KMS-11 (cell line): ENCODE results near the gene MGME1.

Experiments
- H2AFZ ChIP-seq: fragments of 200-600 bp; sonication (generic); 2 replicates; pipeline ENCODE4 v1.6.1; 2016; ENCODE audit warnings: antibody characterized with exemption, mixed run types, low read depth
- H3K27ac ChIP-seq: fragments of 200-600 bp; sonication (generic); 2 replicates; pipeline ENCODE4 v1.6.1; 2016; ENCODE audit warnings: mild to moderate bottlenecking, mixed run types
- H3K27me3 ChIP-seq: fragments of 200-600 bp; sonication (generic); 2 replicates; pipeline ENCODE4 v1.6.1; 2017; ENCODE audit warnings: mild to moderate bottlenecking, low read depth, mixed run types, moderate library complexity; ENCODE audit not compliant: insufficient read depth
- H3K36me3 ChIP-seq: fragments of 200-600 bp; sonication (generic); 2 replicates; pipeline ENCODE4 v1.6.1; 2017; ENCODE audit warnings: mild to moderate bottlenecking, mixed run types; ENCODE audit not compliant: insufficient read depth
- H3K4me1 ChIP-seq: fragments of 200-600 bp; sonication (generic); 2 replicates; pipeline ENCODE4 v1.6.1; 2016; ENCODE audit warnings: mild to moderate bottlenecking, low read depth, mixed run types; ENCODE audit not compliant: poor library complexity, severe bottlenecking
- H3K4me2 ChIP-seq: fragments of 200-600 bp; sonication (generic); 2 replicates; pipeline ENCODE4 v1.7.0; 2016; ENCODE audit warnings: mild to moderate bottlenecking, mixed run types
- H3K4me3 ChIP-seq: fragments of 200-600 bp; sonication (generic); IDR thresholded peaks from 2 replicates; pipeline ENCODE4 v1.6.1; 2017; ENCODE audit warnings: low read depth, low read length, mixed read lengths; ENCODE audit not compliant: insufficient read depth
- H3K79me2 ChIP-seq: fragments of 200-600 bp; sonication (generic); 2 replicates; pipeline ENCODE4 v1.6.1; 2016; ENCODE audit warnings: low read depth, mixed run types; ENCODE audit not compliant: insufficient read depth
- H3K9ac ChIP-seq: fragments of 200-600 bp; sonication (generic); 2 replicates; pipeline ENCODE4 v1.6.1; 2016; ENCODE audit warnings: mild to moderate bottlenecking, mixed run types
- H4K20me1 ChIP-seq: fragments of 200-600 bp; sonication (generic); 2 replicates; pipeline ENCODE4 v1.6.1; 2016; ENCODE audit warnings: mild to moderate bottlenecking, mixed run types; ENCODE audit not compliant: insufficient read depth
- TF ChIP-seq, protein P1 (sequence below): fragments of 200-600 bp; sonication (generic); conservative IDR thresholded peaks from 2 replicates; pipeline ENCODE4 v1.6.1; 2017; ENCODE audit warnings: low read depth, mild to moderate bottlenecking, antibody characterized with exemption, low read length, moderate library complexity, mixed read lengths

MGME1 gene

GRCh38 chr20:18001131-18001921 lies 32.5 kb downstream of the MGME1 start:
- Histone ChIP-seq H2AFZ (no peak overlapping the region), H3K27me3 (no peaks in the 10 kb centered on the region), H3K4me3 (no peak overlapping the region), H3K9ac (no peak overlapping the region), H3K79me2 (no peaks in the 10 kb centered on the region), H4K20me1 (no peaks in the 10 kb centered on the region), H3K4me2 (no peak overlapping the region), H3K4me1 (peaks cover 8% of the 10 kb centered on the region), H3K27ac (no peak overlapping the region), H3K36me3 (no peaks in the 10 kb centered on the region)
- TF ChIP-seq, protein P1, sequence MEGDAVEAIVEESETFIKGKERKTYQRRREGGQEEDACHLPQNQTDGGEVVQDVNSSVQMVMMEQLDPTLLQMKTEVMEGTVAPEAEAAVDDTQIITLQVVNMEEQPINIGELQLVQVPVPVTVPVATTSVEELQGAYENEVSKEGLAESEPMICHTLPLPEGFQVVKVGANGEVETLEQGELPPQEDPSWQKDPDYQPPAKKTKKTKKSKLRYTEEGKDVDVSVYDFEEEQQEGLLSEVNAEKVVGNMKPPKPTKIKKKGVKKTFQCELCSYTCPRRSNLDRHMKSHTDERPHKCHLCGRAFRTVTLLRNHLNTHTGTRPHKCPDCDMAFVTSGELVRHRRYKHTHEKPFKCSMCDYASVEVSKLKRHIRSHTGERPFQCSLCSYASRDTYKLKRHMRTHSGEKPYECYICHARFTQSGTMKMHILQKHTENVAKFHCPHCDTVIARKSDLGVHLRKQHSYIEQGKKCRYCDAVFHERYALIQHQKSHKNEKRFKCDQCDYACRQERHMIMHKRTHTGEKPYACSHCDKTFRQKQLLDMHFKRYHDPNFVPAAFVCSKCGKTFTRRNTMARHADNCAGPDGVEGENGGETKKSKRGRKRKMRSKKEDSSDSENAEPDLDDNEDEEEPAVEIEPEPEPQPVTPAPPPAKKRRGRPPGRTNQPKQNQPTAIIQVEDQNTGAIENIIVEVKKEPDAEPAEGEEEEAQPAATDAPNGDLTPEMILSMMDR = no peak

DNA sequence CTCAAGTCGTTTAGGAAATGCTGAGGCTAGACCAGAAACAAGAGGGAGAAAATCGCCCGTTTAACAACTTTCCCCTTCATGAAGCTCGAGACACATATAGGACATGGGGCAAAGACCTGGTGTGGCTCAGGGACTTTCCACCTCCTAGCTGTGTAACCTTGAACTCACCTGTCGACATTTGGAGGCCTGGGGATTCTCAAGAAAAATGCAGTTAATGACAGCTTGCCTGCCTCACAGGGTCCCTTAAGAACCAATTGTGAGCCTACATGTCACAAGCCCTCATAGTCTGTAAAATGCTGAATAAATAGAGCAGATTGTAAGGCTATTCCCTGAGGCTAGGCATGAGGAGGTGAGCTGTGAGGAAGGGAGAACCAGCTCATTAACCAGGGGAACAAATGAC lies 35.1 kb downstream of the MGME1 start:
- no peak overlapping the region for H2AFZ ChIP-seq
- H3K36me3 ChIP-seq = no peaks in the 10 kb centered on the region
- no peaks in the 10 kb centered on the region for H3K27me3 ChIP-seq
- no peaks in the 10 kb centered on the region for H3K79me2 ChIP-seq
- TF ChIP-seq, protein P1 = no peak
- H3K4me1 ChIP-seq = peaks cover 8% of the 10 kb centered on the region
- no peak overlapping the region for H3K4me3 ChIP-seq
- no peak overlapping the region for H3K4me2 ChIP-seq
- no peak overlapping the region for H3K9ac ChIP-seq
- H4K20me1 ChIP-seq = no peaks in the 10 kb centered on the region
- no peak overlapping the region for H3K27ac ChIP-seq

DNA sequence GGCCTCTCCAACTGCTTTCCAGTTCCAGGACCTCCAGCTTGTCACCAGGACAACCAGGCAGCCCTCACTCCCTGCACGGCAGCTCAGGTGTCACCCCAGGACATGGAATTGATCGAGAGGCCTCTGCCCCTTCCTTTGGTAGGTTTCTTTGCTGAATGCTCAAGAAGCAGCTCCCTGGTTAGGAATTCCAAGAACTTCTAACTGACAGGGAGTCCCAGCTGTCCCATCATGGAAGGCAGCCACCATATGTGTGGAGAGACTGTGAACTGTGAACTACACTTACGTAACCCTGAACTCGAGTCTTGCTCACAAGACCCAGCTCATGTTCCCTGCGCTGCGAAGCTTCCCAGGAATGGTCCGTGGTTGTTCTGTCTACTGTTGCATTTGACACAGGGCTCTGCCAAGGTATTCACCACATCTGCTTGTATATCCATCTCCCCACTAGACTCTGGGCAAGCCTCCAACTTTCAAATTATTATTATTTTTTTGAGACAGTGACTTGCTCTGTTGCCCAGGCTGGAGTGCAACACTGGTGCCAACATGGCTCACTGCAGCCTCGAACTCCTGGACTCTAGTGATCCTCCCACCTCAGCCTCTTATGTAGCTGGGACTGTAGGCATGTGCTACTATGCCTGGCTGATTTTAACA lies 35.7 kb downstream of the MGME1 start:
- no peaks in the 10 kb centered on the region for H3K79me2 ChIP-seq
- H3K4me2 ChIP-seq = no peak overlapping the region
- no peak overlapping the region for H3K9ac ChIP-seq
- no peaks in the 10 kb centered on the region for H3K36me3 ChIP-seq
- no peak overlapping the region for H3K4me3 ChIP-seq
- no peak overlapping the region for H2AFZ ChIP-seq
- no peaks in the 10 kb centered on the region for H4K20me1 ChIP-seq
- H3K27me3 ChIP-seq = no peaks in the 10 kb centered on the region
- TF ChIP-seq, protein P1 = no peak
- peaks cover 8% of the 10 kb centered on the region for H3K4me1 ChIP-seq
- H3K27ac ChIP-seq = no peak overlapping the region

DNA sequence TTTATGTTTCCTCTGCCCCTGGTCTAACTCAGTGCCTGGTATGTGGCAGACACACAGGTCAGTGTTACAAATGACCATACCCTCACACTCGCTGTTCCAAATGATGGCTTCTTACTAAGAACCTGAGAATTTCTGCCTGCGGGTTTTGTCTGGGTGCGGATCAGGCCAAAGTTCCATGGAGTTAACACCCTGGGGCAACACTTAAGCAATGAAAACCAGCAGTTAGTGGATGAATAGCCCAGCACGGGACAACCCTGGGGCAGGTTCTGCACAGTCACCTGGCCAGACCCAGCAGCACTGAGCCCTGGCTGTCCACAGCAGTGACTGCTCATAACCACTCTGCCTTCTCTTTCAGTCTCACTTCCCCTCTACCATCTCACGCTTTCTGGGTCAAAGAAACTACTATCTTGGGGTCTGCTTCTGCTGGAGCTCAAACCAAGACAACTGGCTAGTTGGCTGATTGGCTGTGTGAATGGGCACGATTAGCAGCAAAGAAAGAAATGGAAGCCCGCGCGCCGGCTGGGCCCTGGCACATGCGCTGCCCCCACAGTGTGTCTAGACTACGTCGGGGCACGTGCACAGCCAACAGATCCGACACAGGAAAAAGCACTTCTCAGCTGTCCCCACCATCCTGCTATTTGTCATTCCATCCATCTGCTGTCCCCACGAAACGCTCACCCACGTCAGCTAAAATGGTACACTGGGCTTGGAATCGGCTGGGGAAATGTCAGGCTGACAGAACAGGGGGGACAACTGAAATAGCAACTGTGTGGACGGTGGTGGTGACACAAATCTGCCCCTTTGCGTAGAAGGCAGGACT lies 36.6 kb downstream of the MGME1 start:
- Histone ChIP-seq H3K79me2 (no peaks in the 10 kb centered on the region), H4K20me1 (no peaks in the 10 kb centered on the region), H3K27me3 (no peaks in the 10 kb centered on the region), H3K36me3 (no peaks in the 10 kb centered on the region), H3K4me1 (peaks cover 8% of the 10 kb centered on the region), H3K4me3 (no peak overlapping the region), H3K9ac (no peak overlapping the region), H3K27ac (no peak overlapping the region), H2AFZ (no peak overlapping the region), H3K4me2 (no peak overlapping the region)
- TF ChIP-seq, protein P1 = no peak
